ENCODE measurements around the gene OMP.
A peak's percentile ranks its signal among the peaks of the same experiment; 100 is the strongest.

OMP gene

DNA sequence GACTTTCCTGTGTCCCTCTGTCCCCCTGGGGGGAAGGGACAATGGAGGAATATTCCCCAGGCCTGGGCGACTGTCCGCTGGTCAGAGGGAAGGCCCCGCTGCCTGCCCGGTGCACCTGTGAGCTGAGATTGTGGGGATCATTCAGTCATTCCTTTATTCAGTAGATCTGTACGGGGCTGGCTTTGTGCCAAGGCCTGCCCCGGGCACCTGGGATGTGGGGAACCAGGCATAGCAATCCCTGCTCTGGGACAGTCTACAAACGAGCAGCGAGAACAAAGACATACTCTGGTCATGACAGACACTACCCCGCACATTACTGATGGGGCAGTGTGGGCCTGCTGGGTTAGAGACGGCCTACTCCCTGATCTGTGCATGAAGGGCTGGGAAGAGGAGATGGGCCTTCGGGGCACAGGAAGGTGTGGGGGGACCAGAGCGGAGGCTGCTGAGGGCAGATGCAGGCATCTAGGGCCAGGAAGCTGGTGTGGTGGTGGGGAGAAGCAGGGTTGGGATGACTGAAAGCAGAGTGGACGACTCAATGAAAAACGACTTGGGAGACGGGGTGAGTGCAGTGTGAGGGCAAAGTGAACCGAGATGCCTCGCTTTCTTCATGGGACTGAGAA is 23.6 kb downstream of the OMP start:
- DNase-seq, result no peak

- DNase-seq, result no peak
Measured at GRCh38 chr11:77126861-77127234, 24.2 kb downstream of the OMP start.

- peak; percentile 52 for DNase-seq
Measured at GRCh38 chr11:77127235-77127911, 24.7 kb downstream of the OMP start.

DNA sequence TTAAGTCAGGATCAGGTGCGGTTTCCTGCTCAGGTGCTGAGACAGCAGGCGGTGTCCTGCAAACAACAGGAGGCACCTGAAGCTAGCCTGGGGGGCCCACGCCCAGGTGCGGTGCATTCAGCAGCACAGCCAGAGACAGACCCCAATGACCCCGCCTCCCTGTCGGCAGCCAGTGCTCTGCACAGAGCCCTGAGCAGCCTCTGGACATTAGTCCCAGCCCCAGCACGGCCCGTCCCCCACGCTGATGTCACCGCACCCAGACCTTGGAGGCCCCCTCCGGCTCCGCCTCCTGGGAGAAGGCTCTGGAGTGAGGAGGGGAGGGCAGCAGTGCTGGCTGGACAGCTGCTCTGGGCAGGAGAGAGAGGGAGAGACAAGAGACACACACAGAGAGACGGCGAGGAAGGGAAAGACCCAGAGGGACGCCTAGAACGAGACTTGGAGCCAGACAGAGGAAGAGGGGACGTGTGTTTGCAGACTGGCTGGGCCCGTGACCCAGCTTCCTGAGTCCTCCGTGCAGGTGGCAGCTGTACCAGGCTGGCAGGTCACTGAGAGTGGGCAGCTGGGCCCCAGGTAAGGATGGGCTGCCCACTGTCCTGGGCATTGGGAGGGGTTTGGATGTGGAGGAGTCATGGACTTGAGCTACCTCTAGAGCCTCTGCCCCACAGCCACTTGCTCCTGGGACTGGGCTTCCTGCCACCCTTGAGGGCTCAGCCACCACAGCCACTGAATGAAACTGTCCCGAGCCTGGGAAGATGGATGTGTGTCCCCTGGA is 25.5 kb downstream of the OMP start, which contains the start of gene MYO7A:
TSS of gene MYO7A (plus strand) at position 327 of the 772 bp plus-strand sequence. CDS start 2,389 bp downstream, outside the sequence.
- DNase-seq, result peak; percentile 46

DNA sequence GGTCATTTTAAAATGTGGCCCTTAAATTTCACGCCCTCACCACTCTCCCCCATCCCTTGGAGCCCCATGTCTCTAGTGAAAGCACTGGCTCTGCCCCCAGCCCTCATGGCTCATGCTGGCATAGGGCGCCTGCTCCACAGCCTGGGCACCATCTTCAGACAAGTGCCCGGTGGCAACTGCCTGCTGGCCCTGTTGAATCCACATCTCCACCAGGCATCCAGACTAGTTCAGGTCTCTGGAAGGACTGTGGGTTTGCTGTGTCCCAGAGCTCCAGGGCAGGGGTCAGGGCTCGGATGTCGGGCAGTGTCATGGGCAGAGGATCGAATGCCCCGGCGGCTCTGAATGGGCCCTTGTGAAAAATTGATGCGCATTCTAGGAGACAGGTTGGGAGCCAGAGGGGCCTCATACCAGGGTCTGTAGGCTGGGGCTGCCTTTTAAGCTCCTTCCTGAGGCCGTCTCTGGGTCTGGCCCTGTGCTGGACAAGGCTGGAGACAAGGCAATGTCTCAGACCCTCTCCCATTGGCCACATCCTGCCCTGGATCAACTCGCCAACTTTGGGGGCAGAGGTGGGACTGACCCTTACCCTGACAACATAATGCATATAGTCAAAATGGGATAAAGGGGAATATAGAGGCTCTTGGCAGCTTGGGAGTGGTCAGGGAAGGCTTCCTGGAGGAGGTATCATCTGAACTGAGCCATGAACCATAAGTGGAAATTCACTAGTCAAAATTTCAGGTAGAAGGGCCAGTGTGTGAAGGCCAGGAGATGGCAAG is 26.6 kb downstream of the OMP start:
- no peak for DNase-seq

GRCh38 chr11:77129842-77130756 is 27.5 kb downstream of the OMP start:
- no peak for DNase-seq

GRCh38 chr11:77130763-77131513 is 28.3 kb downstream of the OMP start:
- peak; percentile 85 for DNase-seq

DNA sequence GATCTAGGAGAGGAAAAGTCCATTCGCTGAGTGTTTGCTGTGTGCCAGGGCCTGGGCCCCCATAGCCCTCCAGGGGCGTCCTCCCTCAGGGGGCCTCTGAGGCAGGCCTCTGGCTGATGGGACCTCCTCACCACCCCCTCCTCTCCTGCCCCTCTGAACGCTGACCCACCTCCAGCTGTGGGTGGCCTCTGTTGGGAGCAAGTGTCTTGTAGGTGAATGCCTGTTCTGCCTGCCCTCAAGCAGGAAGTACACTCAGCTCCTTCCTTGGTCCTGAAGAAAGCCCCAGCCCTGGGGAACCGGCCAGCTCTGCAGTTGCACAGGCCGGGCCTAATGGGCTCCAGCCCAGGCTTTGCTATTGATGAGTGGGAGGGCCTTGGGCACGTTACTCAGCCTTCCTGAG is 28.9 kb downstream of the OMP start:
- peak; percentile 24 for DNase-seq

DNA sequence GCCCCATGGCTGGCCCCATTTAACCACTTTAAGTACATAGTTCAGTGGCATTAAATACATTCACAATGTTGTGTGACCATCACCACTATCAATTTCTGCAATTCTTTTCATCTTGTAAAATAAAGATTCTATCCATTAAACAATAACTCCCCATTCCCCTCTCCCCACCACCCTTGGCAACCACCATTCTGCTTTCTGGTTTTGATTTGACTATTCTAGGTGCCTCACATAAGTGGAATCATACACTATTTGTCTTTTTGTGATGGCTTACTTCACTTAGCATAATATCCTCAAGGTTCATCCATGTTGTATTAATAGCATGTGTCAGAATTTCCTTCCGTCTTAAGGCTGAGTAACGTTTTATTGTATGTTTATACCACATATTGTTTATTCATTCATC is 32.4 kb downstream of the OMP start:
- DNase-seq, result no peak

- peak; percentile 64 for DNase-seq
Measured at GRCh38 chr11:77136074-77136473, 33.4 kb downstream of the OMP start.

- DNase-seq, result no peak
Measured at GRCh38 chr11:77136784-77137420, 34.3 kb downstream of the OMP start.

DNA sequence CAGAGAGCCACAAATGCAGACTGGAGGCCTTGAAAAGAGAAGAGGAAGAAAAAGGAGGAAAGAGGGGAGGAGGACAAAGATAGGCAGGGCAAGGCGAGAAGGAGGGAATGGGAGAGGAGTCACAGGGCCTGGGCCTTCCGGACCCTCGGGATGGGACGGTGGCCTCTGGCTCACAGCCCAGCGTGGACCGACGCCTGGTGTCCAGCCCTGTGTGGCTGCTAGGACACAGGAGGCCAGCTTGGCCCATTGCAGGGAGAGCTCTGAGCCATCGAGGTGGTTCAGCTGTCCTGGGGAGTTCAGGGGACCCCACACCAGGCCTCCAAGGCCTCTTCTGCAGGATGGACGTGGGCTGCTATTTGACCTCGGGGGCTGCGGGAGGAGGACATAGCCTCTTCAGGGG is 34.8 kb downstream of the OMP start:
- DNase-seq, result no peak

DNA sequence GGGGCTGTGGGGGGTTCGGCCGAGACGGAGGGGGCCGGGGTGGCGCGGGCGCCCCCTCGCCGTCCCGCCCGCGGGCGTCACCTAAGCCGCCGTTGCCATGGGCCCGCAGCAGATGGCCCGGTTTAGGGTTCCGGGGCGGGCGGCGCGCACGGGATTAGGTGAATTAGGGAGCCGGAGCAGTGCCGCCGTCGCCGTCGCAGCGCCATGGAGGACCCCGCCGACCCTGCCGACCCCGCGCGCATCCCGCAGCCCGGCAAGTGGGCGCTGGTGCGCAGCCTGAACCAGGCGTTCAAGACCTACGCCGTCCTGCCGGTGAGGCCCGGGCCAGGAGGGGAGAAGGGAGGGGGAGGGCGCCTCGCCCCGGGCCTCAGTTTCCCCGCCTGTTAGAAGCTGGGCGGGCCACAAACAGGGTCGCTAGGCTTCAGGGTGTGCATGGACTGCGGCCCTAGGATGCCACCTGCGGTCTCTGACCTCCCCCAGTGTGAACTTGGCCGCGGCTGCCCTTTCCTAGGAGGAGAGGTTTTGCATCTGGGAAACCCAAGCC is 35.5 kb downstream of the OMP start:
- DNase-seq, result no peak

DNA sequence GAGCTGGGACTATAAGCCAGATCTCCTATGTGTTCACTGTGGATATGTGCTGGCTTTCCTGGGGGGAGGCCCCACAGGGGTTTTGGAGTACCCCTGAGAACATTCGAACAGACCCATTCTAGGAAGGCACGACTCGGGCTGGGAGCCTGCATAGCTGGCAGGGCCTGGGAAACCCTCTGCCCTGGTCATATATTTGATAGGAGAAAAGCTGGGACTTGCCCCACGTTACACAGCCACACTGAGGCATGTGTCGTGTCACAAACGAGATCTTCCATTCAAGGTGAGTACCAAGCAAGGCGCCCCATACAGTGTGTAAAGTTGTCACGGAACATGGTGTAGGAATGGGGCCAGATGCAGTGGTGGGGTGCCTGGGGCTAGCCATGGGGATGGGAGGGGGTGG is 36.6 kb downstream of the OMP start:
- no peak for DNase-seq

GRCh38 chr11:77140231-77140851 is 37.7 kb downstream of the OMP start:
- DNase-seq, result peak; percentile 38

DNA sequence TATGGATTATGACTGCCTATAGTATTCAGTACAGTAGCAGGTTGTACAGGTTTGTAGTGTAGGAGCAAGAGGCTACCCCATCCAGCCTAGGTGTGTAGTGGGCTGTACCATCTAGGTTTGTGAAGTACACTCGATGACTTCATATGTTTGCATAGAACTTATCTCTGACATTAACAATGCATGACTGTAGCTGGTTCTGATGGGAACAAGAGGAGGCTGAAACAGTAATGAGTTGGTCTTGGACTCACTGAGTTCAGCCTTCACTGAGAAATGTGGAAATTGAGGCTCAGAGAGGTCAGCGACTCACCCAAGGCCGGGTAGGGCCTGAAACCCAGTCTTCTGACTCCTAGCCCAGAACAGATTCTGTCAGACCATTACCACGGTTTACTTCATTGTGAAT is 38.4 kb downstream of the OMP start:
- peak; percentile 38 for DNase-seq

- DNase-seq, result no peak
Measured at GRCh38 chr11:77141475-77141874, 38.8 kb downstream of the OMP start.

GRCh38 chr11:77142091-77142975 is 39.7 kb downstream of the OMP start:
- DNase-seq, result no peak

Data from EL (cell line).